Activated CD4-positive, CD25-positive, alpha-beta regulatory T cell (primary cell): ENCODE results near the gene CDH3.

Source experiments
- DNase-seq, 4 experiments: peaks; one replicate each; lab custom pipeline; 2025; lab: John Stamatoyannopoulos, UW

Gene CDH3

DNA sequence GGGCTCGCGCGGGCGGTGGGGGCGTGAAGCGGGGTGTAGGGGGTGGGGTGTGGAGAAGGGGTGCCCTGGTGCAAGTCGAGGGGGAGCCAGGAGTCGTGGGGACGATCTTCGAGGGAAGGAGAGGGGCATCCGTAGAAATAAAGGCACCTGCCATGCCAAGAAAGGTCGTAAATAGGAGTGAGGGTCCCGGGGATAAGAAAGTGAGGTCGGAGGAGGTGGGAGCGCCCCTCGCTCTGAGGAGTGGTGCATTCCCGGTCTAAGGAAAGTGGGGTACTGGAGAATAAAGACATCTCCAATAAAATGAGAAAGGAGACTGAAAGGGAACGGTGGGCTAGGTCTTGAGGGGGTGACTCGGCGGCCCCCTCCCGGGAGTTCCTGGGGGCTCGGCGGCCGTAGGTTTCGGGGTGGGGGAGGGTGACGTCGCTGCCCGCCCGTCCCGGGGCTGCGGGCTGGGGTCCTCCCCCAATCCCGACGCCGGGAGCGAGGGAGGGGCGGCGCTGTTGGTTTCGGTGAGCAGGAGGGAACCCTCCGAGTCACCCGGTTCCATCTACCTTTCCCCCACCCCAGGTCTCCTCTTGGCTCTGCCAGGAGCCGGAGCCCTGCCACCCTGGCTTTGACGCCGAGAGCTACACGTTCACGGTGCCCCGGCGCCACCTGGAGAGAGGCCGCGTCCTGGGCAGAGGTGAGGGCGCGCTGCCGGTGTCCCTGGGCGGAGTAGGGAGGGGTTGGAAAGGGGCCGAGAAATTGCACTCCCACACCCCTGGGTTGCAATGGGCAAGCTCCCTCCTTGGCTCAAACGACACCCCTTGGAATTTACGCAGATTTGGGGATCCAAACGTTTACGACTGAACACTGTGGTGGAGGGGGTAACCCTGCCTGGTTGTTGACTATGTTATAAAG is 92.9 kb downstream of the CDH3 start:
- DNase-seq, result no peak

- DNase-seq, result no peak
These were observed 95.0 kb downstream of the CDH3 start for GRCh38 chr16:68739964-68740627.

DNA sequence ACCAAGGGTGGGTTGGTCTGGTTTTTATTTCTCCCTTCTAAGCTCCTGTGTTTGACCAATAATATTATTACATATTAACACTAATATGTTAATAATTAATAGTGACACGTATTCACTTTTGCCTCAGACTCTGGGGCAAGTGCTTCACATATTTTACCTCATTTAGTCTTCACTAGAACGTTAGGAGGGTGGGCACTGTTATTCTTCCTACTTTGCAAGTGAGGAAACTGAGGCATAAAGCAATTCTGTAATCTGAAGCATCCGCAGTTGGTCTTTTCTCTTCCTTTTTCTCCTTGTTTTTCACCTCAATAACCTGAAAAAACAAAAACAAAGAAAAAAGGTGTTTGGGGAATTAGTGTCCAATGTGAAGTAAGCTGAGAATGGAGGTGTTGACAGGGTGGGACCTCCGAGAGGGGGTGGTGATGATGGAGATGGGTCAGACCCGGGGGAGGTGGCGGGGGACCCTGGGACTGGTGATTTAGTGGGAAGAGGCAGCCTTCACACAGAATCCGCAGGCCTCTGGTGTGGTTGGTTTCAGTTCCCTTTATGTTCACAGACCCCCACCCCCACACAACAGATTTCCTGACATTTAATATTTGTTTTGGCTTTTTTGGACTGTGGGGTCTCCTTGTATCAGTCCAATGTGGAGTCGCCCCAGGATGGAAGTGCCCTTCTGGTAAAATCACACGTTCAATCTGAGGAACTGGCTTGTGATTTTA is 95.7 kb downstream of the CDH3 start:
- no peak for DNase-seq

DNA sequence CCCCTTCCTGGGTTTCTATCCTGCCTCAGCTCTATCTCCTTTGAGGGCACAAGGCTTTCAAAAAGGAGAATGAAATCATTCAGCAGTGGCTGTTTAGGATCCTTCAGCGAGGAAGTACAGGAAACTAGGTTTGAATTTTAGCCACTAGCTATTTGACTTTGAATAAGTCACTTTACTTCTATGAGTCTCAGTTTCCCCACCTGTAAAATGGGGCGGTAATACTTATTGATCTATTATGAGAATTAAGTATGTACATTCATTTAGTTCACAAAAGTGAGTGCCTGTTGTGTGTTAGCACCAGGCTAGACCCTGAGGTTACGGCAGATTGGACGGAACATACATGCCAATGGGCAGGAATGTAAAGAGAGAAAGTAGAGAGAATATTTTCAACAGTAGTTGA is 98.6 kb downstream of the CDH3 start:
- no peak for DNase-seq

GRCh38 chr16:68744744-68745280 is 99.7 kb downstream of the CDH3 start:
- DNase-seq, result no peak

- DNase-seq, result no peak
These were observed 101.8 kb downstream of the CDH3 start for GRCh38 chr16:68746951-68747350.

DNA sequence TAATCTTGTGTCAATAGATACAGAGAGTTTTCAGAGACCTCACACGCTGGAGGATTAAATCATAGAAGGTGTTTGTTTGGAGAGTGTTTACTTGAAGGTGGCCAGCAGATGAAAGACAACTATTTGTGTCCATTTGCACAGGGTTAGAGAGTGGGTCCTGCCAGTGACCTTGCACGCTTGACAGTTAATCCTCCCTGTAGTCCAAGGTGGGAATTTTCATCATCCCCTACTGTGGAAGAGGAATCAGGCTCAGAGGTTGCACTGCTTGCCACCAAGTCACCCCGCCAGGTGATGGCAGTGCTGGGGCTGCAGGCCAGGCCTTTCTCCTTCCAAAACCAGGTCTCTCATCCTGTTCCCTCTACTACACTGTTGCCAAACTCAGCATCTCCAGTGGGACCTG is 104.3 kb downstream of the CDH3 start:
- DNase-seq, result no peak
